KMS-11 (cell line): Measurements from ENCODE around the gene NUP54.

Experiments used
- H2AFZ ChIP-seq: fragments of 200-600 bp; sonication (generic); 2 replicates; pipeline ENCODE4 v1.6.1; 2016; ENCODE audit warnings: antibody characterized with exemption, mixed run types, low read depth
- H3K27ac ChIP-seq: fragments of 200-600 bp; sonication (generic); 2 replicates; pipeline ENCODE4 v1.6.1; 2016; ENCODE audit warnings: mild to moderate bottlenecking, mixed run types
- H3K27me3 ChIP-seq: fragments of 200-600 bp; sonication (generic); 2 replicates; pipeline ENCODE4 v1.6.1; 2017; ENCODE audit warnings: mild to moderate bottlenecking, low read depth, mixed run types, moderate library complexity; ENCODE audit not compliant: insufficient read depth
- H3K36me3 ChIP-seq: fragments of 200-600 bp; sonication (generic); 2 replicates; pipeline ENCODE4 v1.6.1; 2017; ENCODE audit warnings: mild to moderate bottlenecking, mixed run types; ENCODE audit not compliant: insufficient read depth
- H3K4me1 ChIP-seq: fragments of 200-600 bp; sonication (generic); 2 replicates; pipeline ENCODE4 v1.6.1; 2016; ENCODE audit warnings: mild to moderate bottlenecking, low read depth, mixed run types; ENCODE audit not compliant: poor library complexity, severe bottlenecking
- H3K4me2 ChIP-seq: fragments of 200-600 bp; sonication (generic); 2 replicates; pipeline ENCODE4 v1.7.0; 2016; ENCODE audit warnings: mild to moderate bottlenecking, mixed run types
- H3K4me3 ChIP-seq: fragments of 200-600 bp; sonication (generic); IDR thresholded peaks from 2 replicates; pipeline ENCODE4 v1.6.1; 2017; ENCODE audit warnings: low read depth, low read length, mixed read lengths; ENCODE audit not compliant: insufficient read depth
- H3K79me2 ChIP-seq: fragments of 200-600 bp; sonication (generic); 2 replicates; pipeline ENCODE4 v1.6.1; 2016; ENCODE audit warnings: low read depth, mixed run types; ENCODE audit not compliant: insufficient read depth
- H3K9ac ChIP-seq: fragments of 200-600 bp; sonication (generic); 2 replicates; pipeline ENCODE4 v1.6.1; 2016; ENCODE audit warnings: mild to moderate bottlenecking, mixed run types
- H4K20me1 ChIP-seq: fragments of 200-600 bp; sonication (generic); 2 replicates; pipeline ENCODE4 v1.6.1; 2016; ENCODE audit warnings: mild to moderate bottlenecking, mixed run types; ENCODE audit not compliant: insufficient read depth
- TF ChIP-seq, protein P1 (sequence below): fragments of 200-600 bp; sonication (generic); conservative IDR thresholded peaks from 2 replicates; pipeline ENCODE4 v1.6.1; 2017; ENCODE audit warnings: low read depth, mild to moderate bottlenecking, antibody characterized with exemption, low read length, moderate library complexity, mixed read lengths

The NUP54 gene

DNA sequence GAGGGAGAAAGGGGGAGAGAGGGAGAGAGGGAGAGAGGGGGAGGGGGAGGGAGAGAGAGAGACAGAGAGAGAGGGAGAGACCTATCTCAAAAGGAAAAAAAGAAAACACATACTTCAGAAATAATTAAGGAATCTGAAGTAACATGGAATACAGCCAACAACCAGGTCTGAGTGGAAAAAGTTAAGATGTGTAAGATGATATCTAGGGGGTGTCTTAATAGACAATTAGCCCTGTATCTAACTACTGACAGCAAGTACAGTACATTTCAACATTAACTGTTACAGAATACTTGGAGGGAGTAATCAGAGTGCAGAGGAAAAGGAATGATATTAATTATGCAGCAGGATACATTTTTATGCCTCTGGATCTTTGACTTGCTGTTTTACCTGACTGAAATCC is 22.4 kb downstream of the NUP54 start:
- TF ChIP-seq, protein P1, sequence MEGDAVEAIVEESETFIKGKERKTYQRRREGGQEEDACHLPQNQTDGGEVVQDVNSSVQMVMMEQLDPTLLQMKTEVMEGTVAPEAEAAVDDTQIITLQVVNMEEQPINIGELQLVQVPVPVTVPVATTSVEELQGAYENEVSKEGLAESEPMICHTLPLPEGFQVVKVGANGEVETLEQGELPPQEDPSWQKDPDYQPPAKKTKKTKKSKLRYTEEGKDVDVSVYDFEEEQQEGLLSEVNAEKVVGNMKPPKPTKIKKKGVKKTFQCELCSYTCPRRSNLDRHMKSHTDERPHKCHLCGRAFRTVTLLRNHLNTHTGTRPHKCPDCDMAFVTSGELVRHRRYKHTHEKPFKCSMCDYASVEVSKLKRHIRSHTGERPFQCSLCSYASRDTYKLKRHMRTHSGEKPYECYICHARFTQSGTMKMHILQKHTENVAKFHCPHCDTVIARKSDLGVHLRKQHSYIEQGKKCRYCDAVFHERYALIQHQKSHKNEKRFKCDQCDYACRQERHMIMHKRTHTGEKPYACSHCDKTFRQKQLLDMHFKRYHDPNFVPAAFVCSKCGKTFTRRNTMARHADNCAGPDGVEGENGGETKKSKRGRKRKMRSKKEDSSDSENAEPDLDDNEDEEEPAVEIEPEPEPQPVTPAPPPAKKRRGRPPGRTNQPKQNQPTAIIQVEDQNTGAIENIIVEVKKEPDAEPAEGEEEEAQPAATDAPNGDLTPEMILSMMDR, result no peak
- Histone ChIP-seq H2AFZ (no peak overlapping the region), H4K20me1 (no peaks in the 10 kb centered on the region), H3K9ac (no peak overlapping the region), H3K4me1 (no peaks in the 10 kb centered on the region), H3K4me2 (no peak overlapping the region), H3K36me3 (peaks cover 18% of the 10 kb centered on the region), H3K4me3 (no peak overlapping the region), H3K27ac (no peak overlapping the region), H3K79me2 (no peaks in the 10 kb centered on the region), H3K27me3 (no peaks in the 10 kb centered on the region)

DNA sequence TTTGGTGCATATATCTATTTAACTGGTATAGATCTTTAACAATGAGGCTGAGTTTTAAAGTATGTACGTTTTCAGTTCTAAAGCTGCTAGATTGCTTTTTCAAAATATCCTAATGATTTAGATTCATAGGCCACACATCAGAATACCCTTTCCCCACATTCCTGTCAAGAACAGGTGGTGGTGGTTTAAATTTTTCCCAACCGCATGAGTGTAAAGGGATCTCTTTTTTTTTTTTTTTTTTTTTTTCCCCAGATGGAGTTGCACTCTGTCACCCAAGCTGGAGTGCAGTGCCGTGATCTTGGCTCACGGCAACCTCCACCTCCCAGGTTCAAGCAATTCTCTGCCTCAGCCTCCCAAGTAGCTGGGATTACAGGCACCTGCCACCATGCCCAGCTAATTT is 28.0 kb downstream of the NUP54 start:
- no peak overlapping the region for H3K27ac ChIP-seq
- no peak overlapping the region for H3K4me3 ChIP-seq
- H3K27me3 ChIP-seq, result no peaks in the 10 kb centered on the region
- H3K36me3 ChIP-seq, result peaks cover 25% of the 10 kb centered on the region; the same call in 1 of the 2 replicates
- no peak overlapping the region for H2AFZ ChIP-seq
- no peaks in the 10 kb centered on the region for H3K79me2 ChIP-seq
- H4K20me1 ChIP-seq, result no peaks in the 10 kb centered on the region
- no peaks in the 10 kb centered on the region for H3K4me1 ChIP-seq
- TF ChIP-seq, protein P1, result no peak
- H3K9ac ChIP-seq, result no peak overlapping the region
- H3K4me2 ChIP-seq, result no peak overlapping the region

DNA sequence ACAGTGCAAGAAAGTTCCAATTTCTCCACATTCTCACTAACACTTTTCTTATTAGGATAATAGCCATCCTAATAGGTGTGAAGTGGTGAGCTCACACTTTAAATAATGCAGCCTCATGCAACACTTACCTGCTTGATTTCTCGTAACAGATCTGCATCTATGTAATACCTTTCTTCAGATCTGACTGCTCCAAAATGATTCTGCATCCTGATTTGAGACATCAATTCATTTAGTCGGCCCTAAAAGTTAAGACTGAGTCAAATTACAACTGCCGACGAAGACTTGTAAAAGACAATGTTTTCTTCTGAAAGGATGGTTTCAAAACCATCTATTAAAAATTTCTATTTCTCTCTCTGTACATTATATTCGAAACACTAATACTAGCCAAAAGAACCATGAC is 30.7 kb downstream of the NUP54 start:
- Histone ChIP-seq H3K4me2 (no peak overlapping the region), H3K9ac (no peak overlapping the region), H3K27ac (no peak overlapping the region), H3K4me1 (no peaks in the 10 kb centered on the region), H3K27me3 (no peaks in the 10 kb centered on the region), H2AFZ (no peak overlapping the region), H3K4me3 (no peak overlapping the region), H3K36me3 (peaks cover 17% of the 10 kb centered on the region; the same call in 1 of the 2 replicates), H4K20me1 (no peaks in the 10 kb centered on the region), H3K79me2 (no peaks in the 10 kb centered on the region)
- TF ChIP-seq, protein P1, result no peak

DNA sequence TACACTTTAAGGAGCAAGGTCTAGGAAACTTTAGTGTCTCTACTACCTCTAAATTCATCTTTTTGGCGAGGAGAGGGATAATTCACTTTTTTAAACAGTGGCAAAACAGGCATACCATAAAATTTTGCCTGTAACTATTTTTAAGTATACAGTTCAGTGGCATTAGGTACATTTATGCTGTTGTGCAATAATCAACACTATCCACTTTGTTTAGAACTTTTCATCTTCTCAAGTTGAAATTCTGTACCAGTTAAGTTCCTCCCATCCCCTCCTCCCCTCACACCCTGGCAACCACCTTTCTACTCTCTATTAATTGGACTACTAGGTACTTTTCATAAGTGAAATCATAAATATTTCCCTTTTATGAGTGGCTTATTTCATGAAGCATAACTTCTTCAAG is 31.4 kb downstream of the NUP54 start:
- Histone ChIP-seq H3K4me3 (no peak overlapping the region), H3K4me2 (no peak overlapping the region), H3K36me3 (peaks cover 10% of the 10 kb centered on the region; the same call in 1 of the 2 replicates), H2AFZ (no peak overlapping the region), H3K4me1 (no peaks in the 10 kb centered on the region), H3K79me2 (no peaks in the 10 kb centered on the region), H4K20me1 (no peaks in the 10 kb centered on the region), H3K27ac (no peak overlapping the region), H3K27me3 (no peaks in the 10 kb centered on the region), H3K9ac (no peak overlapping the region)
- TF ChIP-seq, protein P1, result no peak
